GM12801 (cell line): Measurements from ENCODE around the gene RACGAP1.

Source experiments
- CTCF ChIP-seq: IDR thresholded peaks from one replicate; pipeline ENCODE4 v1.5.1; 2011; ENCODE audit warnings: control low read depth; ENCODE audit not compliant: insufficient read length; ENCODE audit errors: extremely low read depth

The RACGAP1 gene

GRCh38 chr12:49990273-49990672, 35.0 kb downstream of the RACGAP1 start:
- TF ChIP-seq CTCF, result no peak

- TF ChIP-seq CTCF, result no peak
Observed at GRCh38 chr12:49987625-49988303, 37.5 kb downstream of the RACGAP1 start.

GRCh38 chr12:49985981-49986380, 39.3 kb downstream of the RACGAP1 start:
- no peak for TF ChIP-seq CTCF

- no peak for TF ChIP-seq CTCF
Observed at GRCh38 chr12:49984476-49985359, 40.6 kb downstream of the RACGAP1 start.

- TF ChIP-seq CTCF, result no peak
Observed at GRCh38 chr12:49983892-49984291, 41.4 kb downstream of the RACGAP1 start.

- no peak for TF ChIP-seq CTCF
Observed at GRCh38 chr12:49982246-49983087, 42.8 kb downstream of the RACGAP1 start.
